Pons (tissue), 1 donor: ENCODE data around the gene PRKCE.

Experiments
- DNase-seq: peaks from one replicate; pipeline ENCODE4 v3.0.0-alpha.2; 2016; ENCODE audit warnings: low spot score

Gene PRKCE

GRCh38 chr2:45809205-45809604, 157.7 kb downstream of the PRKCE start:
- no peak for DNase-seq

DNA sequence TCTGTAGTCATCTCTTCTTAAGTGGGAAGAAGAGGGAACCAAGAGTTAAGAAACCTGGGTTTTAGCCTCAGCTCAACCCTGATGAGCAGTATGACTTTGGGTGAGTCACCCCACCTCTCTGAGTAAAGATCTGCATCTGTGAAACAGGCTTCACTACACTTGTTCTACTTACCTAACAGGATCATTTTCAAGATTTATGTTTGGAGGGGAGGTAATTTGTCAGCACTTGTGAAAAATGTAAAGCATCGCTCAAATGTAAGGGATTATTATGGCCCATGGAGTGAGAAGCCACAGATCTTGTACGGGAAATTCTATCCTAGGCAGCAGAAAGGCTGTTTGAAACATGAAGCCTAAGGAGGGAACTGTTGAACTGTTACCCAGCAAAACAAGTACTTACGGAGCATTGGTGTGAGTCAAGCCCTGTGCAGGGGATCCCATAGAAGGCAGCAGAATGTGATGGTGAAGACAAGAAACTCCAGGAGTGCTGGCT, 160.6 kb downstream of the PRKCE start:
- no peak for DNase-seq

DNA sequence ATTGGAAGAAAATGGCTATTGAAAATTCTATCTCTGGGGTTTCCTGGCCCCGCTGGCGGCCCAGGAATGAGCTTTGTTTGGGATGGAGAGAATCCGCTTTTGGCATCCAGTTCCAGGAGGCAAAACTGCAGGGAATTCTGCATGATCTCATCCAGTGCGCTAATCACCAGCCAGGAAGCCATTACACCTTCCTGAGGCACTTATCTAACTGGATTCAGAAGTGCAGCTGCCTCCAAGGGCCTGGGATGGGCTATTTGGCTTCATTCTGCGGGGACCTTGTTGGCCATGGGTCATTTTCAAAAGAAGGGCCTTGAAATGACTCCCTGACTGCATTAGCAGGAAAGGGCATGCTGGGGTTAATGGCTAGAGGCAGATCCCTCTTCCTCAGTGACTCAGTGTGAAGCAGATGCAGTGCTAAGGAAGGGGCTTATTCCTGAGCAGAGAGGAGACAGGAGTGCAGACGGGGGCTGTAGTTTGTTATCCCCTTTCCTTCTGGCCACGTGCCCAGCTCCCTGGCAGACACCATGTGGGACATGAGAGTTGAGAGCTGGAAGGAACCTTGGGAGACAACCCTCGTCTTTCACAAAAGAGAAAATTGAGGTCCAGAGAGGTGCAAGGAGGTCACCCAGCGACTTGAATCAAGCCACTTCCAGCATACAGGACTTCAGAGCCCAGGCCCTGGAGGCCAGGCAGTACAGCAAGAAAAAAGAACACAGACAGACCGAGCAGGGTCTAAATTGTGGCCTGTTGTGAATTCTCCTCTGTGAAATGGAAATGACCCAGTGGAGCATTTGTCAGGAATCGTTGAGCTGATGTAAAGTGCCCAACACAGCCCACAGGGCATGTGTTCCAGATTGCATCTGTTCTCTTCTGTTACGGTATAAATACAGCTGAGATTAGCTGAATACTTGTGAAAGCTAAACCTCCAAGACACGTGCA, 161.8 kb downstream of the PRKCE start:
- no peak for DNase-seq

GRCh38 chr2:45814488-45814887, 163.0 kb downstream of the PRKCE start:
- DNase-seq = no peak

DNA sequence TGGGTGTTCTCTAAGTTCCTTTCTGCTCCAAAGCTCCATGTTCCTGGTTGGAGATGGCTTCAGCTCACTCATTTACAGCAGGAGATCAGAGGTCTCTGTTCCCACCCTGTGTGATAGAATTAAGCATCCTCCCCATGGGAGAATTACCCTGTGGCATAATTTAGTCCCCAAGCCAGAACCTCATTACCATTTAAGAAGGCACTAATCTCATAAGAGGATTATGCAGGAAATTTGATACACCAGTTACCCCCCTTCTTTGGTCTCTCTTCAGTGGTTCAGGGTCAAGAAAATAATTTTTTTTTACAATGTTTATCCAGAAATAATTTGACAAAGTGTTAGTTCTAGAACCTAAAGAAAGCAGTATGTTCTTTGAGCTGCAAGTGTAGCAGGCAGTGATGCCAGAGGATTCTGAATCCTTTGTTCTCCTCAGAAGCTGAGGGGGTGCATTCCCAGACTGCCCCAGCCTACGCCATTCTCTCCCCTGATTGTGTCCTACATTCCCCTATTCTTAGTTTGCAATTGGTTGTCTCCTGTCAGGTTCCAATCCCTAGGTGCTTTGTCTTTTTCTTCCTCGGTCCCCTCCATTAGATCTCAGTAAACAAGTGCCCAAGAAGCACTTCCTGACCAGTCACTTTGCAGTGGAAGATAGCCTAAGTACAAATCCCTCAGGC, 163.6 kb downstream of the PRKCE start:
- DNase-seq = no peak

GRCh38 chr2:45816272-45816671, 164.8 kb downstream of the PRKCE start:
- DNase-seq = no peak

GRCh38 chr2:45818591-45818990, 167.1 kb downstream of the PRKCE start:
- DNase-seq = no peak

DNA sequence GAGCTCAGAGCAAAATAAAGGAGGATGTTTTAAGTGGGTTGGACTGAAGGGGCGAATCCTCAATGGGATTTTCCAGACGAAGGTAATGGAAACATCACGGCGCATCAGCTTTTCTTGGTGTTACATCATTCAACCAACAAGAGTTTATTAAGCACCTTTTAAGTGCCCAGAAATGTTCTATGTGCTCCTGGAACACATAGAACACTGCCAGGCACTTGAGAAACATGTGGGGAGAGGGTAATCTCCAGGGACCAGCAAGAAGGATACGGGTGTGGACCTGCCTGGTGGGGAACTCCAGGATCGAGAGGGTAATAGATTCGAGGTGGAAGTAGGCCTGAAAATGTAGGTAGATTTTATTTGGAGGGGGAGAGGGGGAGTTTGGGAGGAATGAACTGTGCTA, 168.6 kb downstream of the PRKCE start:
- DNase-seq = no peak

DNA sequence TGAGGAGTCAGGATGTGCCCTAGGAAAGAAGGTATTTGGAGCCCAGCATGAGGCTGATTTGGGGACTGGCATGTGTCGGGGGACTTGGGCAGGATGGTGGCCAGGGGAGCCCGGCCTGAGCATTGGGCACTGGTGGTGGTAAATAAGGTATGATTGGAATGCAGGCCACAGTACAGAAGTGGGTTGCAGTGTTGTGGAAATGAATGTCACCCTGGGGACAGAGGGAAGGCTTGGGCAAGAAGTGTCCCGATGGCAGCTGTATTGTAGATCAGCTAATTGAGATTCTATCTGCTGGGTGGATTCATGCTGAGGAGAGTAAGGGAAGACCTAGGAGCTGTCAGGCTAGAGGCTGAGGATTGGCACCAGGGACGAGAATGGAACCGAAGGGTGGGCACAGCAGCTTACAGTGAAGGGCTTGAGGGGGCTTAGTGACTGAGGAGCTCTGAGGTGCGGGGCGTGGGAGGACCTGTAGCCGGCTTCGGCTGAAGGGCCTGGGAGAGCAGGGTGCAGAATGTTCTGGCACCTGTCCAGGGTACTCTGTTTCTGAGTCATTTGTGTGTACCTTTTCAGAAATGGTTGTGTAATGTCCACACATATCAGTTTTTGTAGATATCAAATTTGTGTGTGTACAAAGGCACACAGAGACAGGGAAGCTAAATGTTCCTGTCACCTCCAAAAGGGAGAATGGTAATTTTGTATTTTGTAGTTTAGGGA, 170.2 kb downstream of the PRKCE start:
- no peak for DNase-seq

GRCh38 chr2:45822272-45822630, 170.8 kb downstream of the PRKCE start:
- DNase-seq = no peak

- peak; percentile 74 for DNase-seq
These were observed 172.3 kb downstream of the PRKCE start for GRCh38 chr2:45823723-45824206.

GRCh38 chr2:45825001-45825651, 173.7 kb downstream of the PRKCE start:
- DNase-seq = no peak

DNA sequence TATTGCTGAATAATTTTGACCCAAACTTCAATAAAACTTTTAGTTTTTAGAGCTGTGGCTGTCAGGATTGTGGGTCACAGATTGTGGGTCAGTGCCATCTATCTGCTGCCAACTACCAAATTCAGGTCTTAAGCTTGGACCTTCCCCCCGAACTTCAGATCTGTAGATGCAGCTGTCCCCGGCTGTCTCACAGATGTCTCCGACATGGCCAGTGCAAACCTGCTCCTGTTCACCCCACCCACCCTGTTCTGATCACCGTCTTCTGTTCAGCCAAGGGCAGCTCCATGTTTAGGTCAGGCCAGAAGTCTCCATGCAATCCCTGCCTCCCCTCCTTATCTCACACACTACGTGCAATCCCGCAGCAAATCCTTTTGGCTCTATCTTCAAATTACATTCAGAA, 175.0 kb downstream of the PRKCE start:
- no peak for DNase-seq

GRCh38 chr2:45826884-45827635, 175.6 kb downstream of the PRKCE start:
- no peak for DNase-seq

GRCh38 chr2:45830322-45830721, 178.8 kb downstream of the PRKCE start:
- DNase-seq = no peak

- DNase-seq = no peak
These were observed 182.0 kb downstream of the PRKCE start for GRCh38 chr2:45833301-45833967.

DNA sequence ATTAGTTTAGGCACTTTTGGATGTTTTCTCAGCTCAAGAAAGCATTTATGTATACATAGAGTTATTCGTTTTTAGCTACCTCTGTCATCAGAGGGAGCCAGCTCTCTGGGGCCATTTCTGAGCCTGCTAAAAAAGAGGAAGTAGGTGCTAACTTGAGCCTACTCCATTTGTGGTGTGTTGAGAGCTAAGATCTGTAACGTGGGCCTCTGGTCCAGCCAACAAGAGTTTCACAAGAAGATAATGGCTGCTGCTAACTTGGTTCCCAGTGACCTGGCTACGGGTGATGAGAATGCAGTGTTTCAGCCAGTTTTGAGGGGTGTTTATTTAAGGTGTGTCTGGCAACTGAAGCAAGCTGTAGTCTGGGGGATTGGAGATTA, 182.5 kb downstream of the PRKCE start:
- no peak for DNase-seq

DNA sequence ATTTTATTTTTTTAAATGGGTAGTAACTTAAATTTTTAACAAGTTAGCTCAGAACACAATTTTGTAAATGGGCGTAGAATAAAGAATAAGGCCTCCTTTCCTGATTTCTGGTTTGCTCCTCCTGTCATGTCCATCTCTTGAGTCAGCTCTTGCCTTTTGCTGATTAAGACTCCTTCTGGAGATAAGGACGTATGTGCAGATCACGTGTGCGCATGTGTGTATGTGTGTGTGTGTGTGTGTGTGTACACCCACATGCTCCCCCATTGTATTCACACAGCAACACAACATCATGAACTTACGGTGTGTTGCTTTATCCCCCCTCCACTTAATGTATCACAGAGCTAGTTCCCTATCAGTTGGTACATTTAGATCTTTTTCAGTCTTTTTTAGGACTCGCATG, 182.9 kb downstream of the PRKCE start:
- no peak for DNase-seq

DNA sequence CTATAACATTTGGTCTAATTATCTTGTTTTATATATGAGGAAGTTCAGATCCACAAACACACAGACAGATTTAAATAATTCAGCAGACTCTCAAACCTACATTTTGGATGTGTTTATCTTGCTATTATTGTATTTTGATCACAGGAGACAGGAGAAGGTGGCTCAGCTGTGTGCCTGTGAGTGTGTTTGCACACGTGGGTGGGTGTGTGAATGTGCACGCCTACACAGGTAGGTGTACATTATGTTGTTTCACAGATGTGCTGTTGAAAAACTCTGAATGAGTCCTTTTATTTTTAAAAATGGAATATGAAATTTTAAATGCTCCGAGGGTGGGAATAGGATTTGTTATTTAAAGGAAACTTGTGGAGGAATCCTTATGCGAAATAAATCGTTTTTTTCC, 183.4 kb downstream of the PRKCE start:
- DNase-seq = no peak

DNA sequence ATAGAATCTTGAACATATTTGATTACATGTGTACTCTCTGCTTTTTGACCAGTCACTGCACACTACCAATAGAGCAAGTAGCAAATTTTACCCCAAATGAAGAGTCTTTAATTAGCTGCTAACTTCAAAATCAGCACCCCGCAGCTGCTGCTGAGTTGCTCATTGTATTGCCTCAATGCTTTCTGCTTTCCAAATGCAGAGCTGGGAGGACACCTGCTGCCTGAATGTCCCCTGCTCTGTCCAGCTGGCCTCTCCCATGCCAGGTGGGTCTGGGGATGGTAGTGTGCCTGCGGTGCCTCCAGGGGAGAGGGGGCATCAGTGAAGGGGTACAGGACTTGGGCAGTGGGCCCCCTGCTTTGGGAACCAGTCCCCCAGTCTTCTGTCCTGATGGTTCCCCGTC, 184.8 kb downstream of the PRKCE start:
- DNase-seq = no peak

GRCh38 chr2:45836740-45837139, 185.3 kb downstream of the PRKCE start:
- DNase-seq = no peak
